ENCODE measurements around the gene SFMBT1.

GRCh38 chr3:52983336-52983807 is 62.5 kb downstream of the SFMBT1 start:
- TF ChIP-seq CTCF (conservative IDR thresholded peaks at IDR 0.05; ENCODE audit: low read depth, low read length) (no peak), RFX5 (IDR thresholded peaks at IDR 0.05; ENCODE audit: low read depth, low read length) (no peak), POLR2A (IDR thresholded peaks at IDR 0.05; ENCODE audit: low read depth, low read length) (no peak), CEBPB (IDR thresholded peaks at IDR 0.05; ENCODE audit: low read depth, low read length) (no peak), USF2 (IDR thresholded peaks at IDR 0.05; ENCODE audit: low read depth, low read length) (no peak)

All from IMR-90 (cell line).